Liver (tissue), 9 donors: ENCODE measurements around the gene ARL6IP4. TPM values are rescaled to one million over a fixed set of nuclear protein-coding genes. Genes with fewer than 3 reads are reported as not detected.

ENCODE experiments used
- DNase-seq: peaks from one replicate; pipeline ENCODE4 v3.0.0-alpha.2; 2017; ENCODE audit warnings: low spot score
- H3K27ac ChIP-seq, 2 donors: one replicate each; pipeline ENCODE4 v1.7.0; 2013; ENCODE audit warnings: inconsistent platforms in 2 of 2, low read length in 2 of 2, control low read depth in 1 of 2, low read depth in 1 of 2, mild to moderate bottlenecking in 1 of 2
- H3K27me3 ChIP-seq, 4 donors: one replicate each; pipeline versions ENCODE4 v1.6.1 to v1.7.0; 2013; ENCODE audit warnings: low read length in 3 of 4, inconsistent platforms in 1 of 4, mild to moderate bottlenecking in 1 of 4, moderate library complexity in 1 of 4; ENCODE audit not compliant: control insufficient read depth in 4 of 4, insufficient read depth in 4 of 4
- H3K36me3 ChIP-seq, 4 donors: one replicate each; pipeline versions ENCODE4 v1.6.1 to v1.7.0; 2013; ENCODE audit warnings: low read length in 3 of 4, mild to moderate bottlenecking in 3 of 4, low read depth in 1 of 4, moderate library complexity in 1 of 4; ENCODE audit not compliant: control insufficient read depth in 4 of 4, insufficient read depth in 3 of 4
- H3K4me1 ChIP-seq, 4 donors: one replicate each; pipeline versions ENCODE4 v1.6.1 to v1.7.0; 2013; ENCODE audit warnings: low read length in 3 of 4, mild to moderate bottlenecking in 3 of 4, moderate library complexity in 1 of 4; ENCODE audit not compliant: control insufficient read depth in 4 of 4, insufficient read depth in 4 of 4
- H3K4me3 ChIP-seq, 3 donors: one replicate each; pipeline versions ENCODE4 v1.6.1 to v1.7.0; 2013; ENCODE audit warnings: low read length in 3 of 3, control low read depth in 1 of 3, low read depth in 1 of 3, mild to moderate bottlenecking in 1 of 3
- H3K9ac ChIP-seq, 2 donors: one replicate each; pipeline ENCODE4 v1.7.0; 2013; ENCODE audit warnings: low read length in 2 of 2, mild to moderate bottlenecking in 2 of 2, moderate library complexity in 2 of 2, control low read depth in 1 of 2, low read depth in 1 of 2
- H3K9me3 ChIP-seq, 4 donors: one replicate each; pipeline versions ENCODE4 v1.6.1 to v1.7.0; 2013; ENCODE audit warnings: low read length in 3 of 4; ENCODE audit not compliant: control insufficient read depth in 4 of 4
- EGR1 ChIP-seq, 2 donors: IDR thresholded peaks; 2 replicates each; pipeline ENCODE4 v1.6.1; 2016 to 2018; ENCODE audit warnings: antibody characterized with exemption in 2 of 2, low read depth in 2 of 2
- FOXA1 ChIP-seq: IDR thresholded peaks from 2 replicates; pipeline ENCODE4 v1.6.1; 2016; ENCODE audit warnings: antibody characterized with exemption
- FOXA2 ChIP-seq: IDR thresholded peaks from 2 replicates; pipeline ENCODE4 v1.6.1; 2016; ENCODE audit warnings: antibody characterized with exemption
- GABPA ChIP-seq, 2 donors: IDR thresholded peaks in 1 of 2; conservative IDR thresholded peaks in 1 of 2; 2 replicates each; pipeline ENCODE4 v1.6.1; 2016; ENCODE audit warnings: antibody characterized with exemption in 2 of 2, mild to moderate bottlenecking in 1 of 2, moderate library complexity in 1 of 2
- HNF4A ChIP-seq, 2 donors: conservative IDR thresholded peaks; 2 replicates each; pipeline ENCODE4 v1.6.1; 2016; ENCODE audit warnings: antibody characterized with exemption in 2 of 2, mild to moderate bottlenecking in 2 of 2
- HNF4G ChIP-seq: IDR thresholded peaks from 2 replicates; pipeline ENCODE4 v1.6.1; 2016; ENCODE audit warnings: antibody characterized with exemption
- JUND ChIP-seq, 2 donors: IDR thresholded peaks; 2 replicates each; pipeline ENCODE4 v1.6.1; 2016; ENCODE audit warnings: antibody characterized with exemption in 2 of 2
- NR2F2 ChIP-seq: IDR thresholded peaks from 2 replicates; pipeline ENCODE4 v1.6.1; 2016; ENCODE audit warnings: antibody characterized with exemption
- RAD21 ChIP-seq, 2 donors: IDR thresholded peaks; 2 replicates each; pipeline ENCODE4 v1.6.1; 2016; ENCODE audit warnings: antibody characterized with exemption in 2 of 2, mild to moderate bottlenecking in 2 of 2
- RXRA ChIP-seq, 2 donors: IDR thresholded peaks; 2 replicates each; pipeline ENCODE4 v1.6.1; 2017 to 2018; ENCODE audit warnings: antibody characterized with exemption in 2 of 2, mild to moderate bottlenecking in 1 of 2
- SP1 ChIP-seq: IDR thresholded peaks from 2 replicates; pipeline ENCODE4 v1.6.1; 2018; ENCODE audit warnings: antibody characterized with exemption, mild to moderate bottlenecking
- TAF1 ChIP-seq: conservative IDR thresholded peaks from 2 replicates; pipeline ENCODE4 v1.6.1; 2016; ENCODE audit warnings: antibody characterized with exemption, mild to moderate bottlenecking
- YY1 ChIP-seq: IDR thresholded peaks from 2 replicates; pipeline ENCODE4 v1.6.1; 2016; ENCODE audit warnings: antibody characterized with exemption, mild to moderate bottlenecking
- WGBS: extraction: QIAGEN DNeasy Blood & Tissue Kit; methylation state at CpG from one replicate; pipeline ENCODE4 v1.1.7; 2013; 5-methylcytosine and 5-hydroxymethylcytosine counted together
- polyA plus RNA-seq, 2 donors: library from polyadenylated mRNA; stranded (reverse) in 1 of 2; unstranded in 1 of 2; fragments of 200-250 nt in 1 of 2; fragments of >200 nt in 1 of 2; fragmentation: Nextera tagmentation in 1 of 2; extraction: Ambion mirVana in 1 of 2; gene quantifications; one replicate each; pipeline versions ENCODE4 v1.2.1 to v1.2.3, GENCODE V29; 2013 to 2015
- total RNA-seq, 2 donors: library from RNA; depleted of rRNA; stranded (reverse); fragments of >200 nt; gene quantifications; one replicate each; pipeline ENCODE4 v1.2.3, GENCODE V29; 2014
- TF ChIP-seq, protein P1 (sequence below): IDR thresholded peaks from 2 replicates; pipeline ENCODE4 v1.6.1; 2016; ENCODE audit warnings: antibody characterized with exemption, mild to moderate bottlenecking
- TF ChIP-seq, protein P2 (sequence below): IDR thresholded peaks from 2 replicates; pipeline ENCODE4 v1.6.1; 2016; ENCODE audit warnings: antibody characterized with exemption
- TF ChIP-seq, protein P3 (sequence below): IDR thresholded peaks from 2 replicates; pipeline ENCODE4 v1.6.1; 2016; ENCODE audit warnings: antibody characterized with exemption
- TF ChIP-seq, protein P4 (sequence below): IDR thresholded peaks from 2 replicates; pipeline ENCODE4 v1.6.1; 2016; ENCODE audit warnings: antibody characterized with exemption
- TF ChIP-seq, protein P5 (sequence below): fragments of 150-350 bp; IDR thresholded peaks from 2 replicates; pipeline ENCODE4 v1.5.1; 2017; ENCODE audit warnings: improper control_type of control experiment, low read depth, low read length; ENCODE audit not compliant: missing input control
- donor health status: healthy.
- donor health status: healthy.
- donor health status: healthy.
- donor health status: healthy.
- donor health status: healthy.

ARL6IP4 gene
- total and polyA plus RNA-seq, 4 donors: 59.2 to 187 (median 121) TPM

DNA sequence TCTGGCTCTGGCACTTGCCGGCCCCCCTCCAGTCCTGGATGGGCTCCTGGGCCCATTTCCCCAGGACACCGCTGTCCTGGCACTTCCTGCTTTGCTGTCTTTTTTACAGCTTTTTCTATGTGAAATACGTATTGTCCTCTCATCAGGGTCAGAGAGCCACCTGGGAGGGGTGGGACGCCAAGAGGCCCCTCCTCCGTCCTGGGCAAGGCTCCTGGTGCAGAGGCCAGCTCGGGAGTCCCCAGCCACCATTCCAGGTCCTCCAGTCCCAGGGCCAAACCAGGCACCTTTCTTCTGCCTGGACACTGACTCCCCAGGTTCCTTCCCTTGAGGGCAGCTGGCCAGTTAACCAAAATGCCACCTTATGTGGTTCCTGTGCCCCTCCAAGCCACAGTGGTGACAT is 22.8 kb downstream of the ARL6IP4 start:
- H3K4me3 ChIP-seq: no peak overlapping the region
- peaks cover 5 to 17% (median 14%) of the 10 kb centered on the region in 4 donors for H3K4me1 ChIP-seq
- no peak for DNase-seq
- no peak overlapping the region for H3K9ac ChIP-seq
- H3K36me3 ChIP-seq: peaks cover 2 to 29% (median 11%) of the 10 kb centered on the region in 4 donors
- H3K27me3 ChIP-seq: no peaks in the 10 kb centered on the region
- H3K9me3 ChIP-seq: no peaks in the 10 kb centered on the region
- TF ChIP-seq SP1 (no peak), FOXA1 (no peak), YY1 (no peak), RXRA (IDR thresholded peaks at IDR 0.05) (no peak), NR2F2 (no peak), FOXA2 (no peak), RAD21 (IDR thresholded peaks at IDR 0.05) (no peak), GABPA (IDR thresholded peaks at IDR 0.05 in 1 of 2, conservative IDR thresholded peaks at IDR 0.05 in 1 of 2) (no peak), JUND (IDR thresholded peaks at IDR 0.05) (no peak), HNF4A (conservative IDR thresholded peaks at IDR 0.05) (no peak), EGR1 (IDR thresholded peaks at IDR 0.05; ENCODE audit: low read depth in 2 of 2) (no peak)
- TF ChIP-seq, protein P1, sequence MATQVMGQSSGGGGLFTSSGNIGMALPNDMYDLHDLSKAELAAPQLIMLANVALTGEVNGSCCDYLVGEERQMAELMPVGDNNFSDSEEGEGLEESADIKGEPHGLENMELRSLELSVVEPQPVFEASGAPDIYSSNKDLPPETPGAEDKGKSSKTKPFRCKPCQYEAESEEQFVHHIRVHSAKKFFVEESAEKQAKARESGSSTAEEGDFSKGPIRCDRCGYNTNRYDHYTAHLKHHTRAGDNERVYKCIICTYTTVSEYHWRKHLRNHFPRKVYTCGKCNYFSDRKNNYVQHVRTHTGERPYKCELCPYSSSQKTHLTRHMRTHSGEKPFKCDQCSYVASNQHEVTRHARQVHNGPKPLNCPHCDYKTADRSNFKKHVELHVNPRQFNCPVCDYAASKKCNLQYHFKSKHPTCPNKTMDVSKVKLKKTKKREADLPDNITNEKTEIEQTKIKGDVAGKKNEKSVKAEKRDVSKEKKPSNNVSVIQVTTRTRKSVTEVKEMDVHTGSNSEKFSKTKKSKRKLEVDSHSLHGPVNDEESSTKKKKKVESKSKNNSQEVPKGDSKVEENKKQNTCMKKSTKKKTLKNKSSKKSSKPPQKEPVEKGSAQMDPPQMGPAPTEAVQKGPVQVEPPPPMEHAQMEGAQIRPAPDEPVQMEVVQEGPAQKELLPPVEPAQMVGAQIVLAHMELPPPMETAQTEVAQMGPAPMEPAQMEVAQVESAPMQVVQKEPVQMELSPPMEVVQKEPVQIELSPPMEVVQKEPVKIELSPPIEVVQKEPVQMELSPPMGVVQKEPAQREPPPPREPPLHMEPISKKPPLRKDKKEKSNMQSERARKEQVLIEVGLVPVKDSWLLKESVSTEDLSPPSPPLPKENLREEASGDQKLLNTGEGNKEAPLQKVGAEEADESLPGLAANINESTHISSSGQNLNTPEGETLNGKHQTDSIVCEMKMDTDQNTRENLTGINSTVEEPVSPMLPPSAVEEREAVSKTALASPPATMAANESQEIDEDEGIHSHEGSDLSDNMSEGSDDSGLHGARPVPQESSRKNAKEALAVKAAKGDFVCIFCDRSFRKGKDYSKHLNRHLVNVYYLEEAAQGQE: no peak
- TF ChIP-seq, protein P2, sequence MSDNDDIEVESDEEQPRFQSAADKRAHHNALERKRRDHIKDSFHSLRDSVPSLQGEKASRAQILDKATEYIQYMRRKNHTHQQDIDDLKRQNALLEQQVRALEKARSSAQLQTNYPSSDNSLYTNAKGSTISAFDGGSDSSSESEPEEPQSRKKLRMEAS: no peak
- TF ChIP-seq, protein P3, sequence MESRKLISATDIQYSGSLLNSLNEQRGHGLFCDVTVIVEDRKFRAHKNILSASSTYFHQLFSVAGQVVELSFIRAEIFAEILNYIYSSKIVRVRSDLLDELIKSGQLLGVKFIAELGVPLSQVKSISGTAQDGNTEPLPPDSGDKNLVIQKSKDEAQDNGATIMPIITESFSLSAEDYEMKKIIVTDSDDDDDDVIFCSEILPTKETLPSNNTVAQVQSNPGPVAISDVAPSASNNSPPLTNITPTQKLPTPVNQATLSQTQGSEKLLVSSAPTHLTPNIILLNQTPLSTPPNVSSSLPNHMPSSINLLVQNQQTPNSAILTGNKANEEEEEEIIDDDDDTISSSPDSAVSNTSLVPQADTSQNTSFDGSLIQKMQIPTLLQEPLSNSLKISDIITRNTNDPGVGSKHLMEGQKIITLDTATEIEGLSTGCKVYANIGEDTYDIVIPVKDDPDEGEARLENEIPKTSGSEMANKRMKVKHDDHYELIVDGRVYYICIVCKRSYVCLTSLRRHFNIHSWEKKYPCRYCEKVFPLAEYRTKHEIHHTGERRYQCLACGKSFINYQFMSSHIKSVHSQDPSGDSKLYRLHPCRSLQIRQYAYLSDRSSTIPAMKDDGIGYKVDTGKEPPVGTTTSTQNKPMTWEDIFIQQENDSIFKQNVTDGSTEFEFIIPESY: no peak
- TF ChIP-seq, protein P4, sequence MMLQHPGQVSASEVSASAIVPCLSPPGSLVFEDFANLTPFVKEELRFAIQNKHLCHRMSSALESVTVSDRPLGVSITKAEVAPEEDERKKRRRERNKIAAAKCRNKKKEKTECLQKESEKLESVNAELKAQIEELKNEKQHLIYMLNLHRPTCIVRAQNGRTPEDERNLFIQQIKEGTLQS: no peak
- H3K27ac ChIP-seq: no peak overlapping the region
- WGBS: 92% methylated on average over 6 of the region's 6 CpGs

DNA sequence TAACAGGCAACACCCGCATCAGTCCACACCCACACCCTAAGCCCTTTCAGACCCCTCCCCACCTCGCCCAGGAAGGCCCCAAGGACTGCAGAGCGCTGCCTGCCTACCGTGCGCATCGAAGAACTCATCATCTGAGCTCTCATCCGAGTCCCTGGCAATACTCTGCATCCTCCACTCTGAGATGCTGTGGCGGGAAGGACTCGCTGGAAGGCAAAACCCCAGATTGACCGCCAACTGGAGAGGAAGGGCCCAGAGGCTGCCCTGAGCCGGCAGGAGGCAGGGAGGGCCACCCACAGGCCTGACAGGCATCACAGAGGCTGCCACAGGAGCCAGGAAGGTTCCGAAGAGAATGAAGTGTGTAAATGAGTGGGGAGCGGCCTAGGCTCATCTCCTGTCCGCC is 23.8 kb downstream of the ARL6IP4 start:
- H3K27me3 ChIP-seq: no peaks in the 10 kb centered on the region
- H3K9me3 ChIP-seq: no peaks in the 10 kb centered on the region
- no peak for TF ChIP-seq FOXA1
- TF ChIP-seq RXRA (IDR thresholded peaks at IDR 0.05): no peak
- no peak for TF ChIP-seq HNF4A (conservative IDR thresholded peaks at IDR 0.05)
- TF ChIP-seq RAD21 (IDR thresholded peaks at IDR 0.05): no peak
- TF ChIP-seq, protein P1: no peak
- TF ChIP-seq TAF1: no peak
- no peak for TF ChIP-seq JUND (IDR thresholded peaks at IDR 0.05)
- TF ChIP-seq HNF4G: no peak
- TF ChIP-seq YY1: no peak
- TF ChIP-seq GABPA (IDR thresholded peaks at IDR 0.05 in 1 of 2, conservative IDR thresholded peaks at IDR 0.05 in 1 of 2): no peak
- TF ChIP-seq FOXA2: no peak
- TF ChIP-seq, protein P3: no peak
- TF ChIP-seq, protein P5, sequence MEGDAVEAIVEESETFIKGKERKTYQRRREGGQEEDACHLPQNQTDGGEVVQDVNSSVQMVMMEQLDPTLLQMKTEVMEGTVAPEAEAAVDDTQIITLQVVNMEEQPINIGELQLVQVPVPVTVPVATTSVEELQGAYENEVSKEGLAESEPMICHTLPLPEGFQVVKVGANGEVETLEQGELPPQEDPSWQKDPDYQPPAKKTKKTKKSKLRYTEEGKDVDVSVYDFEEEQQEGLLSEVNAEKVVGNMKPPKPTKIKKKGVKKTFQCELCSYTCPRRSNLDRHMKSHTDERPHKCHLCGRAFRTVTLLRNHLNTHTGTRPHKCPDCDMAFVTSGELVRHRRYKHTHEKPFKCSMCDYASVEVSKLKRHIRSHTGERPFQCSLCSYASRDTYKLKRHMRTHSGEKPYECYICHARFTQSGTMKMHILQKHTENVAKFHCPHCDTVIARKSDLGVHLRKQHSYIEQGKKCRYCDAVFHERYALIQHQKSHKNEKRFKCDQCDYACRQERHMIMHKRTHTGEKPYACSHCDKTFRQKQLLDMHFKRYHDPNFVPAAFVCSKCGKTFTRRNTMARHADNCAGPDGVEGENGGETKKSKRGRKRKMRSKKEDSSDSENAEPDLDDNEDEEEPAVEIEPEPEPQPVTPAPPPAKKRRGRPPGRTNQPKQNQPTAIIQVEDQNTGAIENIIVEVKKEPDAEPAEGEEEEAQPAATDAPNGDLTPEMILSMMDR: no peak
- H3K27ac ChIP-seq: no peak overlapping the region
- H3K4me3 ChIP-seq: no peak overlapping the region
- peaks cover 0 to 7% (median 5%) of the 10 kb centered on the region in 4 donors for H3K4me1 ChIP-seq
- no peak for DNase-seq
- H3K9ac ChIP-seq: no peak overlapping the region
- peaks cover 2 to 39% (median 18%) of the 10 kb centered on the region in 4 donors for H3K36me3 ChIP-seq
- WGBS: 95% methylated on average over 14 of the region's 14 CpGs
